Embryonic facial prominence (tissue), 1 donor: ENCODE results near the gene TRPM2.

Experiments
- DNase-seq: peaks from one replicate; pipeline ENCODE4 v3.0.0-alpha.2; 2016; ENCODE audit errors: extremely low spot score

The TRPM2 gene

GRCh38 chr21:44429894-44430293 lies 76.5 kb downstream of the TRPM2 start:
- DNase-seq = no peak

GRCh38 chr21:44431300-44431699 lies 77.9 kb downstream of the TRPM2 start:
- no peak for DNase-seq

- no peak for DNase-seq
Observed at GRCh38 chr21:44432841-44433790, 79.7 kb downstream of the TRPM2 start.

- DNase-seq = no peak
Observed at GRCh38 chr21:44433791-44434567, 80.6 kb downstream of the TRPM2 start.

DNA sequence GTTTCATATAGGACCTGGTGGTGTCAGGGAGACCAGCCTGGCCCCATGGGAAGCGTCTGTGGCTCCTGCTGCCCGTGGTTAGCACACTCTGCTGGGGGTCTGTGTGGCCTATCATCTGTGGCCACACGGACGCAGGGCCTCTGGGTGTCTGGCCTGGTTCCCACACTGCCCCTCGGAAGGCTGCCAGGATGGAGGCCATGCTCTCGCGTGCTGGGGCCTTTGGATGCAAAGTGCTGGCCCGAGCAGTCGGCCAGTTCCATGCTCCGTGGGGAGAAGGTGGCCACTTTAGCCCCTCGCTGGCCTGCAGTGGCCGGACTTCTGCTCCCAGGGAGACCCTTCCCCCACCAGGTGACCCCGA lies 81.1 kb downstream of the TRPM2 start:
- no peak for DNase-seq

DNA sequence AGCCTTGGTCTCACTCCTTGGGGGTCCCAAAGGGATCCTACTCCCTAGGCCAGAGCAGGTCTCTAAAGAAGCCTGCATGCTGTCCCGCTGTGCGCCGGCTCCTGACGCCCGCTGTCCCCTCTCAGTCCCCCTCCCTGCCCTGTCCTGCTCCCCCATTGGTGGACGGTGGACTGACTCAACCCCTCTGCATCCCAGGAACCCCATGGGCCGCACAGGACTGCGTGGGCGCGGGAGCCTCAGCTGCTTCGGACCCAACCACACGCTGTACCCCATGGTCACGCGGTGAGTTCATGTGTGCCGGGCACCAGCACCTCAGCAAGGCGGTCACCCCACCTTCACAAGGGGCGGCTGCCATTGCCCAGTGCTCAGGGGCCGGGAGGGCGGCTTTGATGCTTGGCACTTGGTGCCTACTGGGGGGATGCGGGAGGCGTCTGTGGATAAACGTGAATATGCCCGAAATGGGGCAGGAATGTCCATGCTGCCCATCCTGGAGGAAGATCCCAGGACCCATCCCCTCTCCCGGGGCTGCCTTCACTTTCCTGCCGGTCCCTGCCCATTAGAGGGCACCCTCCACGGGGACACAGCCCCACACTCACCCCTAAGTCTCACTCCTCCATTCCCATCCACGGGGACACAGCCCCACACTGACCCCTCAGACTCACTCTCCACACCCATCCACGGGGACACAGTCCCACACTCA lies 81.7 kb downstream of the TRPM2 start:
- no peak for DNase-seq

DNA sequence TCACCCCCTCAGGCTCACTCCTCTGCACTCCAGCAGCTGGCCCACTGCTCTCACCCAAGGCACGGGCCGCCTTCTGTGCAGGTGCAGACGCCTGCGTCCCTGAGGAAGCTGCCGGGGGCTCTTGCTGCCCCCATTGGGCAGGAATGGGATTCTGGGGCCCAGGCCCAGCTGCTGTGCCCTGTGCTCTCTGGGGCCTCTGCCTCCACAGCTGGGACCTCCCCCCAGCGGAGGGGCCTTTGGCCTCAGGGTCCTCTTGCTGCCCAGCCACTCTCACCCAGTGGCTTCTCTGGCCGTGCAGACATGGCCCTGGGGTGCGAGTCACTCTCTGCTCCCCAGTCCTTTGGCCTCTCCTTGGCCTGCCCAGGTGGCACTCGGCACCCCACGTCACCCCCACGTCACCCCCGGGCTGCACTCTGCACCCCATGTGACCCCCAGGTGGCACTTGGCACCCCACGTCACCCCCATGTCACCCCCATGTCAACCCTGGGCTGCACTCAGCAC lies 82.7 kb downstream of the TRPM2 start:
- no peak for DNase-seq

DNA sequence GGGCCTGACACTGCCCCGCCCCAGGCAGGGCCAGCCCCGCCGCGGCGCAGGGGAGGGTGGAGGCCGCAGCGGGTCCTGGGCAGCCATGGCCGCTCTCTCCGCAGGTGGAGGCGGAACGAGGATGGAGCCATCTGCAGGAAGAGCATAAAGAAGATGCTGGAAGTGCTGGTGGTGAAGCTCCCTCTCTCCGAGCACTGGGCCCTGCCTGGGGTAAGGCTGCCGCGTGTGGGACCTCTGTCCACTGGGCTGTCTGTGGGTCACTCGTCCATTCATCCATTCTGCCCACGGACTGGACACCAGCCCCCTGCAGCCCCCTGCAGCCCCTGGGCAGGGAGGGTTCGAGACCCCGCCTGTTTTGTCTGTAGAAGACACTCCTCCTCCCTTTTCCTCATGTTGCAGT lies 83.5 kb downstream of the TRPM2 start:
- DNase-seq = no peak

DNA sequence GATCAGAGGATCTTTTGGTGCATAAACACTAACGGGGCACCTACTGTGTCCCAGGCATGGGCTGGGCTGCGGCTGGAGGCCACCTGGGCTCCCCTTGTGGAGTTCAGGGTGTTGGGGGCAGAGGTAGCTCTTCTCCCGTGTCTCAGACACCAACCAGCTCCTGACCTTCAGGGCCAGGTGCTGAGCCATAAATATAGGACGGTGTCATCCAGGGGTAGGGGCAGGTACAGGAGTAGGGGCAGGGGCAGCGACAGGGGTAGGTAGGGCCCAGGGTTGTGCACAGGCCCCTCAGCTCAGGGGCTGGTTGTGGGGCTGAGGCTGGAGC lies 83.9 kb downstream of the TRPM2 start:
- no peak for DNase-seq

GRCh38 chr21:44437696-44438431 lies 84.4 kb downstream of the TRPM2 start:
- no peak for DNase-seq

DNA sequence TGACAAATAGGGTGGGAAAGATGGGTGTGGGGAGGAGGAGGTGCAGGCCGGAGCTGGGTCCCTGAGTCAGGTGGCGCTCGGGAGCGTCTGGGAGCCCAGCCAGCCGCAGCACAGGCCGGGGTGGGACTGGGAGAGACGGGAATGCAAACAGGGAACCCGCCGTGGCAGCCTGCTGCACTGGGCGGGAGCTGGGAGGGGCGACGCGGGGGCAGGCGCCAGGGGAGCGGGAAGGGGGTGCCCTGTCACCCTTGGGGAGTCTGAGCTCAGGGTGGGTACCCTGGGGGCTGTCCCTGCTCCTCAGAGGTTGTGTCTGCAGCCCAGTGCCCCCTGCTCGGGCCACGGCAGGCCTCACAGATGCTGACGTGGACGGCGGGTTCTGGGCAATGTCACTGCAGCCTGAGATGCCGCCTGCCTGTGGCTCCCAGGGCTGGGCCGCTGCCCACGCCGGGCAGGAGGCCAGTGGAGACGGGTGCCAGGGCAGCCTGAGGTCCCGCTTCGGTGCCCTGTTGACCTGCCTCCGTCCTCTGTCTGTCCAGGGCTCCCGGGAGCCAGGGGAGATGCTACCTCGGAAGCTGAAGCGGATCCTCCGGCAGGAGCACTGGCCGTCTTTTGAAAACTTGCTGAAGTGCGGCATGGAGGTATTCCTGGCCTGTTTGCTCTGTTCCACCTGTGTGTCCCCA lies 85.2 kb downstream of the TRPM2 start:
- DNase-seq = no peak

DNA sequence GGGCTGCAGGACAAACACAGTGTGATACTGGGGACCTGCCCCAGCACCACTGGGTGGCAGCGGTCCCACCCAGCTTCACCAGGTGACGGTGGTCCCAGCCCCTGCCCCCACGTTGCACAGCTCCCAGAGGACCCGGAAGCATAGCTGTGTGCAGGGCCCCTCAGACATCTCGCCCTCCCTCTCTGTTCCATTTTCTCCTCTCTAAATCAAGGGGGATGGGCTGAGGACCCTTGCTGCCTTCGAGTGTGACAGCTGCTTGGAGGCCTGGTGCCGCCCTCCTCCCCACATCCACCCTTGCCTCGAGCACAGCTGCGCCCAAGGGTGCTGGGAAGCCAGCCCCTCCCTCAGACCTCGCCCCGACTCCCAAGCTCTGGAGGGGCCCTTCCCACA lies 85.8 kb downstream of the TRPM2 start:
- no peak for DNase-seq

DNA sequence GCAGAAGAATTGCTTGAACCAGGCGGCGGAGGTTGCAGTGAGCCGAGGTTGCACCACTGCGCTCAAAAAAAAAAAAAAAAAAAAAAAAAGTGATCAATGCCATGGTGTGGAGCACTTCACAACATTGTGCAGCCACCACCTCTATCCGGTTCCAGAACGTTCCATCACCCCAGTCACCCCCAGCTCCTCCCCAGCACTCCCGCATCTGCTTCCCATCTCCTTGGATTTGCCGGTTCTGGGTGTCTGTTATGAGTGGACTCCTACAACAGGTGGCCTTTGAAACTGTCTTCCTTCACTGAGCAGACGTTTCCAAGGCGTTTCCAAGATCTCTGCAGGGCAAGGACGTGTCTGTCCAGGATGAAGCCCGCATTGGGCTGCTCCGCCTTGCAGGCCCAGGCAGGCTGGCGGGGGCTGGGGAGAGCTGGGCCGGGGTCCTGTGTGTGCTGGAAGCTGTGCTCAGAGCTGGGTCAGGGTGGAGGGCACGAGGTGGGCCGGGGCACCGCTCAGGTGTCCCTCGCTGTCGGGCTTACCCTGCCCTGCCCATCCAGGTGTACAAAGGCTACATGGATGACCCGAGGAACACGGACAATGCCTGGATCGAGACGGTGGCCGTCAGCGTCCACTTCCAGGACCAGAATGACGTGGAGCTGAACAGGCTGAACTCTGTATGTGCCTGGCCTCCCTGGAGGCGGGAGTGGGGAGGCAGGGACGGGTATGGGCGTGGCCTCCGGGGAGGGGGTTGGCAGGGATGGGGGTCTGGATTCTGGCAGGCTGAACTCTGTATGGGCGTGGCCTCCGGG lies 87.0 kb downstream of the TRPM2 start:
- DNase-seq = no peak

DNA sequence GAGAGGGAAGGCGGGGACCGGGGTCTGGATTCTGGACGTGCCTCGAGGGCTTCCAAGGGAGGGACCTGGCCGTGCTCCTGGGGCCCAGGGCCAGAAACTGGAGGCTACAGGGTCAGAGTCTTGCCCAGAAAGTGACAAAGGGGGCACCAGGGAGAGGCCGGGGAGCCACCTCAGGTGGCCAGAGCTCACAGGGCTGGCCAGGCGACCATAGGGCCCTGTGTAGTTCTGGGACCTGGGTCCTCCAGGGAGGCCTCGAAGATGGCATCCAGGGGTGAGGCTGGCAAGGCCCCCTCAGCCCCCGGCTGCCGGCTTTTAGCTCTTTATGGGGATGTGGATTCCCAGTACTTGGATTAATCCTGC lies 87.6 kb downstream of the TRPM2 start:
- DNase-seq = no peak

GRCh38 chr21:44441581-44442265 lies 88.3 kb downstream of the TRPM2 start:
- no peak for DNase-seq

DNA sequence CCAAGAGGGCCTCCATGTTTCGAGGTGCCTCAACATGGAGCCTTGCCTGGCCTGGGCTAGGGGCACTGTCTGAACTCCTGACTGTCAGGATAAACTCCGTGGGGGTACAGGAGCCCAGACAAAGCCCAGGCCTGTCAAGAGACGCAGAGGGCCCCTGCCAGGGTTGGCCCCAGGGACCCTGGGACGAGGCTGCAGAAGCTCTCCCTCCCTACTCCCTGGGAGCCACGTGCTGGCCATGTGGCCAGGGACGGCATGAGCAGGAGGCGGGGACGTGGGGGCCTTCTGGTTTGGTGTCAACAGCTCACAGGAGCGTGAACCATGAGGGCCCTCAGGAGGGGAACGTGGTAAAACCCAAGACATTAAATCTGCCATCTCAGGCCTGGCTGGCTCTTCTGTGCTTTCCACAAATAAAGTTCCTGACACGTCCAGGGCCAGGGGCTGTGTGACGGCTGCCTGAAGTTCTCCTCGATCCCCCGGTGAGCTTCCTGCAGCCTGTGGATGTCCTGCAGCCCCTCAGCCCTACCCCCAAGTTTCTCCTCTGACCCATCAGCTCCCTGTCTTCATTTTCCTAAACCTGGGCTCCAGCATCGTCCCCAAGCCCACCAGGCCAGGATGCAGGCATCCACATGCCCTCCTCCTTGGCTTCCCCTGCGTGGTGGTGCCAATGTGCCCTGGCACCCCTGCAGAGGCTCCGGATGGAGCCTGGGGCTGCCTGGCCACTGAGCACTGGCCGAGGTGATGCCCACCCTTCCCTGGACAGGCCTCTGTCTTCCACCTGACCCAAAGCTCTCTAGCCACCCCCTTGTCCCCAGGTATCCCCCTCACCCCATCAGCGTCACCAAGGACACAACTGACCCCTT lies 89.1 kb downstream of the TRPM2 start:
- no peak for DNase-seq

DNA sequence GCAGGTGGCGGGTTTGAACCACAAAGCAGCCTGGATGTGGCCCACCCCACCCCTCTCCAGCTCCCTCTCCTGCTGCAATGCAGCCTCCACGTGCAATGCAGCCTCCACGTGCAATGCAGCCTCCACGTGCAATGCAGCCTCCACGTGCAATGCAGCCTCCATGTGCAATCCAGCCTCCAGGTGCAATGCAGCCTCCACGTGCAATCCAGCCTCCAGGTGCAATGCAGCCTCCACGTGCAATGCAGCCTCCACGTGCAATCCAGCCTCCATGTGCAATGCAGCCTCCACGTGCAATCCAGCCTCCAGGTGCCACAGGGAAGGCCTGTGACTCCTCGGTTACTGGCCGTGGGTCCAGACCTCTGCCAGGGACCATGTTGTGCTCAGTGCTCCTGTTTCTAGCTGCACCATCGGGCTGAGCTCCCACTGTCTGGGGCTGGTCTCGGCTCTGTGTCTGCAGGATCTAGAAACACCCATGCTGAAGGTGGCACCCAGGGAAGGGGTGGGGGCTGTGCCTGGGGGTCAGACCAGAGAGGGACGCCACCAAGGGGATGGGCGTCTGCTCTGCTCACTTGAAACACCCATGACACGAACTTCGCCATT lies 90.0 kb downstream of the TRPM2 start:
- DNase-seq = no peak

DNA sequence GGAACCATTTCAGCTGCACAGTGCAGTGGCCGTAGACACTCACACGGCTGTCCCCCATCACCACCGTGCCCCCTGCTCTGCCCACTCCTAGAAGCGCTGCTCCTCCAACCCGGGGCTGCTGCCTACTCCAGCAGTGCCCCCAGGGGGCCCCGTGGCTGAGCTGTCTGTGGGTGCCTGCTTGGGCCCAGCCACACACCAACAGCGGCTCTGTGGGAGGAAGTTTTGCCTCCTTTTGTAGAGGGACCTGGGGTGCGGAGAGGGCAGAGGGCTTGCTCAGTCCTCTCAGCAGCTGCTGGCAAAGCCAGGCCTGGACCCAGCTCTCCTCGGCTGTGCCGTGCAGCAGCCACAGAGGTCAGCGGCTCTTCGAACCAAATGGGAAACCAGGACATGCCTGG lies 90.5 kb downstream of the TRPM2 start:
- DNase-seq = no peak
